Measurements from ENCODE around the gene IL1R2. TPM values are rescaled to one million over a fixed set of nuclear protein-coding genes. Genes with fewer than 3 reads are reported as not detected.

IL1R2 gene
- total RNA-seq, 1 donor from 2014 or later, result 17.0 TPM

DNA sequence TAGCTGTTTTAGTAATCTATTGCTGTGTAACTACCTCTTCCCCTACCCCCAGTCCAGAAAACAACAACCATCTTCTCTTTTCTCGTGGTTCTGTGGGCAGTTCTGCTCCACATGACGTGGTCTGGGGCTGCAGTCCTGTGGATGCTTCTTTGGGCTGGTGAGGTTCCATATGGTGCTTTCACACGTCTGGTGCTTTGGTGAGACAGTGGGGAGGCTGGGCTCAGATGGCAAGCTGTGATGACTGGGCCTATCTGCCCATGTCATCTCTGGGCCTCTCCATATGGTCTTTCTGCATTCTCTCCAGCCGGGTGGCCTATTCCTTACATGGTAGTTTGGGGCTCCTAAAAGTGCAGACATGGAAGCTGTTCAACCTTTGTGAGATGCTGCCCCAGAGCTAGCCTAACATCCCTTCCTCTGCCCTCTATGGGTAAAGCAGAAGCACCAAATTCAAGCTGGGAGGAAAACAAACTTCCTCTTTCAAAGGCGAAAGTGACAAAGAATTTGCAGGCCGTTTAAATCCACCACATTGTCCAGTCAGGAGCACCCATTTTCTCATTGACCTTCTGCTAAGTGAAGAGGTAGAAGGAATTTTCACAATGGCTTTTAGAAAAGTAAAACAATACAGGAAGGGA is 82.5 kb downstream of the IL1R2 start:
- Histone ChIP-seq H3K4me1 (peaks cover 5% of the 10 kb centered on the region), H3K27me3 (no peaks in the 10 kb centered on the region), H3K27ac (no peak overlapping the region), H3K4me3 (no peak overlapping the region), H3K36me3 (no peaks in the 10 kb centered on the region), H3K9me3 (no peaks in the 10 kb centered on the region)
- TF ChIP-seq, protein P1, sequence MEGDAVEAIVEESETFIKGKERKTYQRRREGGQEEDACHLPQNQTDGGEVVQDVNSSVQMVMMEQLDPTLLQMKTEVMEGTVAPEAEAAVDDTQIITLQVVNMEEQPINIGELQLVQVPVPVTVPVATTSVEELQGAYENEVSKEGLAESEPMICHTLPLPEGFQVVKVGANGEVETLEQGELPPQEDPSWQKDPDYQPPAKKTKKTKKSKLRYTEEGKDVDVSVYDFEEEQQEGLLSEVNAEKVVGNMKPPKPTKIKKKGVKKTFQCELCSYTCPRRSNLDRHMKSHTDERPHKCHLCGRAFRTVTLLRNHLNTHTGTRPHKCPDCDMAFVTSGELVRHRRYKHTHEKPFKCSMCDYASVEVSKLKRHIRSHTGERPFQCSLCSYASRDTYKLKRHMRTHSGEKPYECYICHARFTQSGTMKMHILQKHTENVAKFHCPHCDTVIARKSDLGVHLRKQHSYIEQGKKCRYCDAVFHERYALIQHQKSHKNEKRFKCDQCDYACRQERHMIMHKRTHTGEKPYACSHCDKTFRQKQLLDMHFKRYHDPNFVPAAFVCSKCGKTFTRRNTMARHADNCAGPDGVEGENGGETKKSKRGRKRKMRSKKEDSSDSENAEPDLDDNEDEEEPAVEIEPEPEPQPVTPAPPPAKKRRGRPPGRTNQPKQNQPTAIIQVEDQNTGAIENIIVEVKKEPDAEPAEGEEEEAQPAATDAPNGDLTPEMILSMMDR (IDR thresholded peaks at IDR 0.05), result no peak
- intact Hi-C loops (cut with DNase I), result no loop called here
- ATAC-seq (peak; percentile 37), DNase-seq (no peak)

DNA sequence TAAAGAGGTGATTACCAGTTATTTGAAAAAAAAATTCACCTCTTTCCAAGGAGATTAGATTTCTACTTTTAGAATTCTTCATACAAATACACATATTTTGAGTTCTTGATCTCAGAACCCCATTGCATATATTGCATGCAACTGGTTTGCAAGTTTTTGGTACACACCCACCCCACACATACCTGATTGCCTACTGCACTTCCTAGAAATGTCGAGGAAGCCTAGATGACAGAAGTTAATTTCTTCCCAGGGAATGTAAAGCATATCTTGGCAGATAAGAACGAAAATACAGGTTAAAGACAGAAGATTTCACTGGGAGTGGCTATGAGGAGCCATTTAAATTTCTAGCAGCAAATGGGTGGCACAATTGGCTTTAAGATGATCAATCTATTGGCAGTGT is 83.7 kb downstream of the IL1R2 start:
- Histone ChIP-seq H3K4me3 (no peak overlapping the region), H3K9me3 (no peaks in the 10 kb centered on the region), H3K36me3 (no peaks in the 10 kb centered on the region), H3K27me3 (no peaks in the 10 kb centered on the region), H3K4me1 (peaks cover 3% of the 10 kb centered on the region), H3K27ac (no peak overlapping the region)
- TF ChIP-seq, protein P1 (IDR thresholded peaks at IDR 0.05), result no peak
- intact Hi-C loops (cut with DNase I), result no loop called here
- DNase-seq (no peak), ATAC-seq (no peak)

DNA sequence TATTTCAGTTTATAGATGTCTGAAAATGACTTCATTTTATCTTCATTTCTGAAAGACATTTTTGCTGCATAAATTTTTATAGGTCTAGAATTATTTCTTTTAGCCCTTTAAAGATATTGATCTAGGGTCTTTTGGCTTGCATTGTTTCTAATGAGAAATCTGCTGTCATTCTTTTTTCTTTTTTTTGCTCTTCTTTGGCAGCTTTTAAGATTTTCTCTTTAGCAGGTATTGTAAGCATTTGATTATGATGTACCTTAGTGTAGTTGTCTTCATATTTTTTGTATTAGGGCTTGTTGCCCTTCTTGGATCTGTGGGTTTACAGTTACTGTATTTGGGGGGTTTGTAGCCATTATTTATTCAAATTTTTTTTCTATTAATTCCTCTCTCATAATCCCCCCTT is 84.8 kb downstream of the IL1R2 start:
- no peak overlapping the region for H3K27ac ChIP-seq
- TF ChIP-seq, protein P1 (IDR thresholded peaks at IDR 0.05), result no peak
- H3K4me3 ChIP-seq, result no peak overlapping the region
- H3K36me3 ChIP-seq, result no peaks in the 10 kb centered on the region
- intact Hi-C loops (cut with DNase I), result no loop called here
- no peak for DNase-seq
- no peaks in the 10 kb centered on the region for H3K27me3 ChIP-seq
- peaks cover 5% of the 10 kb centered on the region for H3K4me1 ChIP-seq
- no peaks in the 10 kb centered on the region for H3K9me3 ChIP-seq
- ATAC-seq, result no peak

Other genes starting within 250 kb of the IL1R2 start
- gene IL1R1, start 150.8 kb downstream of the IL1R2 start, total RNA-seq, result 196 TPM
- gene IL1RL2, start 195.1 kb downstream of the IL1R2 start, total RNA-seq, result 0.58 TPM